SK-N-SH (cell line): ENCODE results near the gene MIEN1.

Experiments used
- EP300 ChIP-seq, 2 experiments: IDR thresholded peaks; 2 replicates each; pipeline versions ENCODE4 v1.4.0 to v1.6.1; 2012; ENCODE audit warnings: borderline replicate concordance in 1 of 2, low read depth in 1 of 2, low read length in 1 of 2
- NFIC ChIP-seq: IDR thresholded peaks from 2 replicates; pipeline ENCODE4 v1.4.0; 2012; ENCODE audit warnings: borderline replicate concordance
- POLR2AphosphoS5 ChIP-seq: IDR thresholded peaks from 2 replicates; pipeline ENCODE4 v1.6.1; 2012; ENCODE audit warnings: low read depth, low read length
- RFX5 ChIP-seq: IDR thresholded peaks from 2 replicates; pipeline ENCODE4 v1.6.1; 2012; ENCODE audit warnings: mild to moderate bottlenecking, improper control_type of control experiment, low read length
- TCF12 ChIP-seq: IDR thresholded peaks from 2 replicates; pipeline ENCODE4 v1.4.0; 2012
- TF ChIP-seq, protein P1 (sequence below): fragments of 200-600 bp; sonication (generic); IDR thresholded peaks from 2 replicates; pipeline ENCODE4 v1.6.1; 2017; ENCODE audit warnings: antibody characterized with exemption, mild to moderate bottlenecking, moderate library complexity
- TF ChIP-seq, protein P2 (sequence below): IDR thresholded peaks from 2 replicates; pipeline ENCODE4 v1.4.0; 2012; ENCODE audit warnings: low read depth
- TF ChIP-seq, protein P3 (sequence below): IDR thresholded peaks from 2 replicates; pipeline ENCODE4; 2012
- TF ChIP-seq, protein P4 (sequence below): IDR thresholded peaks from 2 replicates; pipeline ENCODE4 v1.6.1; 2012; ENCODE audit warnings: mild to moderate bottlenecking, low read depth, low read length, moderate library complexity

DNA sequence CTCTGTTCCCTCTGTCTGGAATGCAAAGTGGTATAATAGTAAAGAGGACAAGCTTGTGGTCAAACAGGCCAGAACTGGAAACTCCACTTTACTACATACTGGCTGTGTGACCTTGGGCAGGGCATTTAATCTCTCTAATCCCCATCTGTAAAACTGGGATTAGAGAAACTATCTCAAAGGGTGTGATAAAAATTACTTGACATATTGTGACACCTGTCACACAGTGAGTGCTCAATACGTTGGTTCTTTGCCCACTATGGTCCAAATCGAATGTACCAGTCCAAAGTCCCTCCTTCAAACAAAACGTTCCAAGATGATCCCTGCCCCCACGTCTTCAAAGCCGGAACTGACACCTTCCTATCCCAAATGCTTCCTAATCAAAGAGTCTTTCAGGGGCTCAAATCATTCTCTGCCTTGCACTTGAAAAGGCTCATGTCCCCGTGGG, 43.2 kb downstream of the MIEN1 start:
- TF ChIP-seq NFIC (no peak), RFX5 (no peak), POLR2AphosphoS5 (no peak), EP300 (IDR thresholded peaks at IDR 0.05; ENCODE audit: borderline replicate concordance in 1 of 2, low read depth in 1 of 2, low read length in 1 of 2) (no peak), TCF12 (no peak)
- TF ChIP-seq, protein P1, sequence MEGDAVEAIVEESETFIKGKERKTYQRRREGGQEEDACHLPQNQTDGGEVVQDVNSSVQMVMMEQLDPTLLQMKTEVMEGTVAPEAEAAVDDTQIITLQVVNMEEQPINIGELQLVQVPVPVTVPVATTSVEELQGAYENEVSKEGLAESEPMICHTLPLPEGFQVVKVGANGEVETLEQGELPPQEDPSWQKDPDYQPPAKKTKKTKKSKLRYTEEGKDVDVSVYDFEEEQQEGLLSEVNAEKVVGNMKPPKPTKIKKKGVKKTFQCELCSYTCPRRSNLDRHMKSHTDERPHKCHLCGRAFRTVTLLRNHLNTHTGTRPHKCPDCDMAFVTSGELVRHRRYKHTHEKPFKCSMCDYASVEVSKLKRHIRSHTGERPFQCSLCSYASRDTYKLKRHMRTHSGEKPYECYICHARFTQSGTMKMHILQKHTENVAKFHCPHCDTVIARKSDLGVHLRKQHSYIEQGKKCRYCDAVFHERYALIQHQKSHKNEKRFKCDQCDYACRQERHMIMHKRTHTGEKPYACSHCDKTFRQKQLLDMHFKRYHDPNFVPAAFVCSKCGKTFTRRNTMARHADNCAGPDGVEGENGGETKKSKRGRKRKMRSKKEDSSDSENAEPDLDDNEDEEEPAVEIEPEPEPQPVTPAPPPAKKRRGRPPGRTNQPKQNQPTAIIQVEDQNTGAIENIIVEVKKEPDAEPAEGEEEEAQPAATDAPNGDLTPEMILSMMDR, result no peak
- TF ChIP-seq, protein P2, sequence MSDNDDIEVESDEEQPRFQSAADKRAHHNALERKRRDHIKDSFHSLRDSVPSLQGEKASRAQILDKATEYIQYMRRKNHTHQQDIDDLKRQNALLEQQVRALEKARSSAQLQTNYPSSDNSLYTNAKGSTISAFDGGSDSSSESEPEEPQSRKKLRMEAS, result no peak
- TF ChIP-seq, protein P3, sequence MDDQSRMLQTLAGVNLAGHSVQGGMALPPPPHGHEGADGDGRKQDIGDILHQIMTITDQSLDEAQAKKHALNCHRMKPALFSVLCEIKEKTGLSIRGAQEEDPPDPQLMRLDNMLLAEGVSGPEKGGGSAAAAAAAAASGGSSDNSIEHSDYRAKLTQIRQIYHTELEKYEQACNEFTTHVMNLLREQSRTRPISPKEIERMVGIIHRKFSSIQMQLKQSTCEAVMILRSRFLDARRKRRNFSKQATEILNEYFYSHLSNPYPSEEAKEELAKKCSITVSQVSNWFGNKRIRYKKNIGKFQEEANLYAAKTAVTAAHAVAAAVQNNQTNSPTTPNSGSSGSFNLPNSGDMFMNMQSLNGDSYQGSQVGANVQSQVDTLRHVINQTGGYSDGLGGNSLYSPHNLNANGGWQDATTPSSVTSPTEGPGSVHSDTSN, result no peak
- TF ChIP-seq, protein P4, sequence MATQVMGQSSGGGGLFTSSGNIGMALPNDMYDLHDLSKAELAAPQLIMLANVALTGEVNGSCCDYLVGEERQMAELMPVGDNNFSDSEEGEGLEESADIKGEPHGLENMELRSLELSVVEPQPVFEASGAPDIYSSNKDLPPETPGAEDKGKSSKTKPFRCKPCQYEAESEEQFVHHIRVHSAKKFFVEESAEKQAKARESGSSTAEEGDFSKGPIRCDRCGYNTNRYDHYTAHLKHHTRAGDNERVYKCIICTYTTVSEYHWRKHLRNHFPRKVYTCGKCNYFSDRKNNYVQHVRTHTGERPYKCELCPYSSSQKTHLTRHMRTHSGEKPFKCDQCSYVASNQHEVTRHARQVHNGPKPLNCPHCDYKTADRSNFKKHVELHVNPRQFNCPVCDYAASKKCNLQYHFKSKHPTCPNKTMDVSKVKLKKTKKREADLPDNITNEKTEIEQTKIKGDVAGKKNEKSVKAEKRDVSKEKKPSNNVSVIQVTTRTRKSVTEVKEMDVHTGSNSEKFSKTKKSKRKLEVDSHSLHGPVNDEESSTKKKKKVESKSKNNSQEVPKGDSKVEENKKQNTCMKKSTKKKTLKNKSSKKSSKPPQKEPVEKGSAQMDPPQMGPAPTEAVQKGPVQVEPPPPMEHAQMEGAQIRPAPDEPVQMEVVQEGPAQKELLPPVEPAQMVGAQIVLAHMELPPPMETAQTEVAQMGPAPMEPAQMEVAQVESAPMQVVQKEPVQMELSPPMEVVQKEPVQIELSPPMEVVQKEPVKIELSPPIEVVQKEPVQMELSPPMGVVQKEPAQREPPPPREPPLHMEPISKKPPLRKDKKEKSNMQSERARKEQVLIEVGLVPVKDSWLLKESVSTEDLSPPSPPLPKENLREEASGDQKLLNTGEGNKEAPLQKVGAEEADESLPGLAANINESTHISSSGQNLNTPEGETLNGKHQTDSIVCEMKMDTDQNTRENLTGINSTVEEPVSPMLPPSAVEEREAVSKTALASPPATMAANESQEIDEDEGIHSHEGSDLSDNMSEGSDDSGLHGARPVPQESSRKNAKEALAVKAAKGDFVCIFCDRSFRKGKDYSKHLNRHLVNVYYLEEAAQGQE, result no peak
